ENCODE measurements around the gene MED12L.

The MED12L gene

GRCh38 chr3:151283907-151284461, 198.5 kb downstream of the MED12L start:
- no peak for TF ChIP-seq EZH2 (optimal IDR thresholded peaks at IDR 0.05; ENCODE audit: low read depth, low read length)
- no peak for TF ChIP-seq EZH2phosphoT487 (IDR thresholded peaks at IDR 0.05; ENCODE audit: low read length)
- no peak for TF ChIP-seq CTCF (IDR thresholded peaks at IDR 0.05; ENCODE audit: low read length)
- no peaks in the 10 kb centered on the region for H3K27me3 ChIP-seq (replicated peaks; ENCODE audit: insufficient read depth, low read length)
- no peak for DNase-seq
- no peak overlapping the region for H3K27ac ChIP-seq (ENCODE audit: low read length)
- H3K36me3 ChIP-seq (replicated peaks; ENCODE audit: insufficient read depth, low read length): no peaks in the 10 kb centered on the region
- H3K9ac ChIP-seq (ENCODE audit: low read length): no peak overlapping the region
- no peak overlapping the region for H3K4me3 ChIP-seq (ENCODE audit: low read length)
- H3K79me2 ChIP-seq (ENCODE audit: low read length): no peaks in the 10 kb centered on the region
- no peaks in the 10 kb centered on the region for H3F3A ChIP-seq (ENCODE audit: insufficient read depth, low read length)
- no peaks in the 10 kb centered on the region for H3K9me3 ChIP-seq (replicated peaks; ENCODE audit: insufficient read depth, low read length)
- H4K20me1 ChIP-seq (ENCODE audit: insufficient read depth, low read length): no peaks in the 10 kb centered on the region
- H3K9me2 ChIP-seq (replicated peaks; ENCODE audit: insufficient read depth, low read length): no peaks in the 10 kb centered on the region
- no peak overlapping the region for H2AFZ ChIP-seq (ENCODE audit: low read length)
- H3K4me2 ChIP-seq (ENCODE audit: low read depth, low read length): no peak overlapping the region
- H3K4me1 ChIP-seq (ENCODE audit: low read length): no peaks in the 10 kb centered on the region

GRCh38 chr3:151285940-151286339, 200.5 kb downstream of the MED12L start:
- Histone ChIP-seq H3K9ac (ENCODE audit: low read length) (no peak overlapping the region), H3K27me3 (replicated peaks; ENCODE audit: insufficient read depth, low read length) (no peaks in the 10 kb centered on the region), H4K20me1 (ENCODE audit: insufficient read depth, low read length) (no peaks in the 10 kb centered on the region), H3K79me2 (ENCODE audit: low read length) (no peaks in the 10 kb centered on the region), H3F3A (ENCODE audit: insufficient read depth, low read length) (no peaks in the 10 kb centered on the region), H2AFZ (ENCODE audit: low read length) (no peak overlapping the region), H3K27ac (ENCODE audit: low read length) (no peak overlapping the region), H3K9me2 (replicated peaks; ENCODE audit: insufficient read depth, low read length) (no peaks in the 10 kb centered on the region), H3K4me2 (ENCODE audit: low read depth, low read length) (no peak overlapping the region), H3K9me3 (replicated peaks; ENCODE audit: insufficient read depth, low read length) (no peaks in the 10 kb centered on the region), H3K4me1 (ENCODE audit: low read length) (no peaks in the 10 kb centered on the region), H3K36me3 (replicated peaks; ENCODE audit: insufficient read depth, low read length) (no peaks in the 10 kb centered on the region), H3K4me3 (ENCODE audit: low read length) (no peak overlapping the region)
- DNase-seq: no peak
- TF ChIP-seq EZH2 (optimal IDR thresholded peaks at IDR 0.05; ENCODE audit: low read depth, low read length) (no peak), EZH2phosphoT487 (IDR thresholded peaks at IDR 0.05; ENCODE audit: low read length) (no peak), CTCF (IDR thresholded peaks at IDR 0.05; ENCODE audit: low read length) (no peak)

GRCh38 chr3:151289445-151289844, 204.0 kb downstream of the MED12L start:
- no peak for DNase-seq
- Histone ChIP-seq H3F3A (ENCODE audit: insufficient read depth, low read length) (no peaks in the 10 kb centered on the region), H3K4me1 (ENCODE audit: low read length) (no peaks in the 10 kb centered on the region), H3K79me2 (ENCODE audit: low read length) (no peaks in the 10 kb centered on the region), H2AFZ (ENCODE audit: low read length) (no peak overlapping the region), H3K9ac (ENCODE audit: low read length) (no peak overlapping the region), H3K9me3 (replicated peaks; ENCODE audit: insufficient read depth, low read length) (no peaks in the 10 kb centered on the region), H3K27ac (ENCODE audit: low read length) (no peak overlapping the region), H3K4me3 (ENCODE audit: low read length) (no peak overlapping the region), H3K9me2 (replicated peaks; ENCODE audit: insufficient read depth, low read length) (no peaks in the 10 kb centered on the region), H3K4me2 (ENCODE audit: low read depth, low read length) (no peak overlapping the region), H4K20me1 (ENCODE audit: insufficient read depth, low read length) (no peaks in the 10 kb centered on the region), H3K27me3 (replicated peaks; ENCODE audit: insufficient read depth, low read length) (no peaks in the 10 kb centered on the region), H3K36me3 (replicated peaks; ENCODE audit: insufficient read depth, low read length) (no peaks in the 10 kb centered on the region)
- TF ChIP-seq EZH2phosphoT487 (IDR thresholded peaks at IDR 0.05; ENCODE audit: low read length): no peak
- no peak for TF ChIP-seq CTCF (IDR thresholded peaks at IDR 0.05; ENCODE audit: low read length)
- no peak for TF ChIP-seq EZH2 (optimal IDR thresholded peaks at IDR 0.05; ENCODE audit: low read depth, low read length)
